Measurements from ENCODE around the gene TSEN34. TPM values are rescaled to one million over a fixed set of nuclear protein-coding genes. Genes with fewer than 3 reads are reported as not detected.
"Not testable (repeated sequence)": the region's sequence is repeated elsewhere in the genome, so short reads cannot be mapped to it uniquely, and the experiment has no call there.

TSEN34 gene
- total RNA-seq, 2 experiments from 2014 or later: 8.3 to 12.1 TPM

DNA sequence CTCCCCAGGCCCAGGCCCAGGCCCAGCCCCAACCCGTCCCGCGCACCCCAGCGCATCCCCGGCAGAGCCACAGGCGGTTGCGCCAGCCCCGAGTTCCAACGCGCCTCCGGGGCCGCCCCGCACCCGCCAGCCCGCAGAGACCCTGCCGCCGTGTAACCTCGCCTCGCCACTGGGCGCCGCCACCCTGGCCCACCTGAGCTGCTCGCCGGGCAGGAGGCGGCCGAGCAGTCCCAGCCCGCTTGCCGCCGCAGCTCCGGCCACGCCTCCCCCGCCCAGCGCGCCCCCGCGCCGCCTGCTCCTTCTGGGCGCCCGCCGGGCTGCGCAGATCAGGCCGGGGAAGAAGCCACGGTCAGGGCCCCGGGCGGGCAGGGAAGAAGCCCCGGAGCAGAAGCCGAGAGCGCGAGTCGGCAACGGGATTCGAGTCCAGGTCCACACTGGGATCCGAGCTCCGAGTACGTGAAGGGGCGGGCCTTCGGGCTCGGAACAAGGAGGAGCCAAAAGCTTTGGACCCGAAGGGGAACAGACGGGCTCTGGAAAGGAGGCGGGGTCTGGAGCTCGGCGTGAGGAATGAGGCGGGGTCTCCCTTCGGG, 1.9 kb upstream of the TSEN34 start, which contains the start of gene MBOAT7:
Gene MBOAT7 (minus strand): TSS at position 436 of the 590 bp plus-strand sequence. CDS start 1,072 bp downstream, outside the sequence.
- CTCF ChIA-PET: interaction anchor here (0.6 to 2.1 kb wide), 12 partner anchors 9 to 1465 kb away, joined by 3 to 14 read pairs (median 4); partner anchors contain the start of genes CNOT3, PRPF31, RPS9 and TFPT
- no peaks in the 10 kb centered on the region for H3K9me3 Mint-ChIP-seq (ENCODE audit: low read depth)
- peaks cover 34% of the 10 kb centered on the region for H3K4me1 Mint-ChIP-seq
- H3K4me3 Mint-ChIP-seq: peak within 1 kb of the TSS; percentile 76
- intact Hi-C loops (cut with DNase I, micrococcal nuclease): loop anchor here (1.0 to 2.0 kb wide), 5 partner anchors 11 to 322 kb away; partner anchors contain the start of genes CNOT3 (in 1 of the 2), LENG1 (in 1 of the 2) and MYADM (in 1 of the 2)
- DNase-seq (no peak), ATAC-seq (peak; percentile 0)
- peak within 1 kb of the TSS; percentile 96 for H3K27ac Mint-ChIP-seq
- POLR2A ChIA-PET: interaction anchor here (0.7 to 4.2 kb wide), 9 partner anchors 10 to 321 kb away, joined by 3 to 75 read pairs (median 10); partner anchors contain the start of genes CNOT3, PRPF31, RPS9 and TFPT
- no peaks in the 10 kb centered on the region for H3K27me3 Mint-ChIP-seq
- peaks cover 33% of the 10 kb centered on the region for H3K36me3 Mint-ChIP-seq (ENCODE audit: low read depth)

GRCh38 chr19:54189735-54190502, 1.2 kb upstream of the TSEN34 start:
- H3K27me3 Mint-ChIP-seq: no peaks in the 10 kb centered on the region

GRCh38 chr19:54190503-54191010, 551 bp upstream of the TSEN34 start:
- H3K27ac Mint-ChIP-seq: peak overlapping the region; percentile 96
- peaks cover 35% of the 10 kb centered on the region for H3K36me3 Mint-ChIP-seq (ENCODE audit: low read depth)
- no peaks in the 10 kb centered on the region for H3K9me3 Mint-ChIP-seq (ENCODE audit: low read depth)
- H3K4me3 Mint-ChIP-seq: peak overlapping the region; percentile 76
- intact Hi-C loops (cut with DNase I, micrococcal nuclease): loop anchor here (1.0 to 10.0 kb wide), 17 partner anchors 10 to 1464 kb away; partner anchors contain the start of genes PRPF31 (in 2 of the 2), RPS9 (in 2 of the 2), TFPT (in 2 of the 2) and CNOT3 (in 1 of the 2)
- H3K4me1 Mint-ChIP-seq: peaks cover 34% of the 10 kb centered on the region
- no peaks in the 10 kb centered on the region for H3K27me3 Mint-ChIP-seq
- DNase-seq (peak; percentile 100), ATAC-seq (peak; percentile 65)
- POLR2A ChIA-PET: interaction anchor here (0.7 to 4.2 kb wide), 8 partner anchors 9 to 76 kb away, joined by 3 to 75 read pairs (median 9); partner anchors contain the start of genes CNOT3, PRPF31, RPS9 and TFPT
- CTCF ChIA-PET: interaction anchor here (0.5 to 2.1 kb wide), 3 partner anchors 9 to 37 kb away, joined by 3 to 5 read pairs (median 4); no protein-coding TSS in a partner anchor

More at GRCh38 chr19:54189735-54190502, 1.2 kb upstream of the TSEN34 start:
- intact Hi-C loops (cut with DNase I, micrococcal nuclease): loop anchor here (1.0 to 10.0 kb wide), 20 partner anchors 10 to 1465 kb away; partner anchors contain the start of genes CNOT3 (in 2 of the 2), LENG1 (in 2 of the 2), MYADM (in 2 of the 2) and PRPF31 (in 2 of the 2)
- Mint-ChIP-seq H3K4me1 (peaks cover 34% of the 10 kb centered on the region), H3K9me3 (ENCODE audit: low read depth) (no peaks in the 10 kb centered on the region), H3K4me3 (peak overlapping the region; percentile 76), H3K36me3 (ENCODE audit: low read depth) (peaks cover 36% of the 10 kb centered on the region), H3K27ac (peak overlapping the region; percentile 96)
- ATAC-seq: peak; percentile 69
- ChIA-PET POLR2A (interaction anchor here (0.7 to 4.2 kb wide), 13 partner anchors 8 to 321 kb away, joined by 3 to 75 read pairs (median 5); partner anchors contain the start of genes CNOT3, PRPF31, RPS9 and TFPT), CTCF (interaction anchor here (0.7 to 2.1 kb wide), 12 partner anchors 8 to 1465 kb away, joined by 3 to 14 read pairs (median 4); partner anchors contain the start of genes CNOT3, PRPF31, RPS9 and TFPT)
- DNase-seq: peak; percentile 100

DNA sequence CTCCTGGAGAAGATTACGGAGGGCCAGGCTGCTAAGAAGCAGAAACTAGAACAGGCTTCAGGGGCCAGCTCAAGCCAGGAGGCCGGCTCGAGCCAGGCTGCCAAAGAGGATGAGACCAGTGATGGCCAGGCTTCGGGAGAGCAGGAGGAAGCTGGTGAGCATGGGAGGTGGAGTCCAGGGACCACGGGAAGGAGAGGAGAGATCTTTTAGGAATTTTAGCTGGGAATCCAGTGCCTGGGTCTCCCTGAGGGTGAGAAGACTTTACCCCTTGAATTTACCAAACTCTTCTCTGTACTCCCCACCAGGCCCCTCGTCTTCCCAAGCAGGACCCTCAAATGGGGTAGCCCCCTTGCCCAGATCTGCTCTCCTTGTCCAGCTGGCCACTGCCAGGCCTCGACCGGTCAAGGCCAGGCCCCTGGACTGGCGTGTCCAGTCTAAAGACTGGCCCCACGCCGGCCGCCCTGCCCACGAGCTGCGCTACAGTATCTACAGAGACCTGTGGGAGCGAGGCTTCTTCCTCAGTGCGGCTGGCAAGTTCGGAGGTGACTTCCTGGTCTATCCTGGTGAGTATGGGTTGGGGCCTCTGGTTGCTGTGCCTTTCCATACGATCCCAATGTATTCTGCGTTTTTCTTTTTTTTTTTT, 824 bp downstream of the TSEN34 start:
- no peak for DNase-seq
- CTCF ChIA-PET: interaction anchor here (0.6 to 1.5 kb wide), 3 partner anchors 33 to 1142 kb away, joined by 3 to 9 read pairs (median 4); partner anchors contain the start of gene LENG1
- intact Hi-C loops (cut with DNase I, micrococcal nuclease): loop anchor here (1.0 to 10.0 kb wide), 7 partner anchors 8 to 1463 kb away; partner anchors contain the start of genes MYADM (in 1 of the 2), RPL28 (in 1 of the 2), RPS9 (in 1 of the 2) and TMEM238 (in 1 of the 2)
- Mint-ChIP-seq H3K27me3 (no peaks in the 10 kb centered on the region), H3K27ac (peak overlapping the region; percentile 83), H3K9me3 (ENCODE audit: low read depth) (no peaks in the 10 kb centered on the region), H3K4me3 (peak overlapping the region; percentile 76), H3K36me3 (ENCODE audit: low read depth) (peaks cover 30% of the 10 kb centered on the region), H3K4me1 (peaks cover 31% of the 10 kb centered on the region)
- no peak for ATAC-seq
- POLR2A ChIA-PET: interaction anchor here (3.0 to 4.2 kb wide), 3 partner anchors 10 to 54 kb away, joined by 32 to 75 read pairs (median 35); partner anchors contain the start of genes CNOT3 and RPS9

DNA sequence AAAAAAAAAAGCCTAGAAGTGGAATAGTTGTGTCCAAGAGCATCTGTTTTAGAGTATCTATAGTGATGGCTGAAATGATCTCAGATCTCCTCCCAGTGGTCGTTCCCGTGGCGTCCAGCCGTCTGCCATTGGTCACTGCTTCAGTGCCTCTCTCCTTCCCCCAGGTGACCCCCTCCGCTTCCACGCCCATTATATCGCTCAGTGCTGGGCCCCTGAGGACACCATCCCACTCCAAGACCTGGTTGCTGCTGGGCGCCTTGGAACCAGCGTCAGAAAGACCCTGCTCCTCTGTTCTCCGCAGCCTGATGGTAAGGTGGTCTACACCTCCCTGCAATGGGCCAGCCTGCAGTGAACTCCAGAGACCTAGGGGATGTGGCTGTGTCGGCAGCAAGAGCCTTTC, 1.9 kb downstream of the TSEN34 start:
- H3K4me1 Mint-ChIP-seq: peaks cover 20% of the 10 kb centered on the region

DNA sequence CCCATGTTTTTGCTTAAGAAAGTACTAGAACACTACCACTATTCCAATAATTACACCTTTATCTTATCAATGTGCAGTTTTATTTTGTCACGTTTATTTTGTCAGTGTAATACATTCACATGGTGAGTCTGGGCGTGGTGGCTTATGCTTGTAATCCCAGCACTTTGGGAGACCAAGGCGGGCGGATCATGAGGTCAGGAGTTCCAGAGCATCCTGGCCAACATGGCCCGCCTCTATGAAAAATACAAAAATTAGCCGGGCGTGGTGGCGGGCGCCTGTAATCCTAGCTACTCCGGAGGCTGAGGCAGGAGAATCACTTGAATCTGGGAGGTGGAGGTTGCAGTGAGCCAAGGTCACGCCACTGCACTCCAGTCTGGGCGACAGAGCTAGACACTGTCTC, 3.4 kb downstream of the TSEN34 start:
- H3K27me3 Mint-ChIP-seq; H3K9me3 Mint-ChIP-seq (ENCODE audit: low read depth); DNase-seq; H3K27ac Mint-ChIP-seq; ATAC-seq; H3K4me3 Mint-ChIP-seq: not testable (repeated sequence)
- Mint-ChIP-seq H3K4me1 (peaks cover 19% of the 10 kb centered on the region), H3K36me3 (ENCODE audit: low read depth) (peaks cover 21% of the 10 kb centered on the region)
- ChIA-PET CTCF (interaction anchor here (1.0 to 1.1 kb wide), 2 partner anchors 11 to 26 kb away, joined by 3 read pairs; no protein-coding TSS in a partner anchor), POLR2A (interaction anchor here (1.9 kb wide), 1 partner anchor 13 kb away, joined by 4 read pairs; no protein-coding TSS in a partner anchor)
- intact Hi-C loops (cut with DNase I, micrococcal nuclease): loop anchor here (5.0 to 10.0 kb wide), 2 partner anchors 327 to 1090 kb away; partner anchors contain the start of genes MYADM (in 1 of the 2) and ZNF160 (in 1 of the 2)

More for the DNA sequence above, 1.9 kb downstream of the TSEN34 start:
- Mint-ChIP-seq H3K9me3 (ENCODE audit: low read depth) (no peaks in the 10 kb centered on the region), H3K4me3 (peak overlapping the region; percentile 76), H3K36me3 (ENCODE audit: low read depth) (peaks cover 22% of the 10 kb centered on the region), H3K27me3 (no peaks in the 10 kb centered on the region), H3K27ac (peak overlapping the region; percentile 31)
- ChIA-PET POLR2A (interaction anchor here (1.9 kb wide), 1 partner anchor 15 kb away, joined by 4 read pairs; no protein-coding TSS in a partner anchor), CTCF (no interaction called here)
- no peak for DNase-seq
- no peak for ATAC-seq
- intact Hi-C loops (cut with DNase I, micrococcal nuclease): loop anchor here (5.0 to 10.0 kb wide), 2 partner anchors 326 to 1088 kb away; partner anchors contain the start of genes MYADM (in 1 of the 2) and ZNF160 (in 1 of the 2)

DNA sequence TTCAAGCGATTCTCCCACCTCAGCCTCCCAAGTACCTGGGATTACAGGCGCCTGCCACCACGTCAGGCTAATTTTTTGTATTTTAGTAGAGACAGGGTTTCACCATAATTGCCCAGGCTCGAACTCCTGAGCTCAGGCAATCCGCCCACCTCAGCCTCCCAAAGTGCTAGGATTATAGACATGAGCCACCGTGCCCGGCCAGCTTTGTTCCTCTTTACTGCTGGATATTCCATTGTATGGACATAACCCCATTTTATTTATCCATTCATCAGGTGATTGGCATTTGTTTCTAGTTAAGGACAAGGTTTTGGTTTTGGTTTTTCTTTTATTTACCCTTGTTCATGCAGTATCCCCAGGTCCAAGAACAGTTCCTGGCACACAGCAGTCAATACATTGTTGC, 5.4 kb downstream of the TSEN34 start:
- no peak overlapping the region for H3K4me3 Mint-ChIP-seq
- ATAC-seq: no peak
- no peak overlapping the region for H3K27ac Mint-ChIP-seq
- no peaks in the 10 kb centered on the region for H3K27me3 Mint-ChIP-seq
- ChIA-PET POLR2A (no interaction called here), CTCF (no interaction called here)
- DNase-seq: no peak
- H3K4me1 Mint-ChIP-seq: peaks cover 22% of the 10 kb centered on the region
- intact Hi-C loops (cut with DNase I, micrococcal nuclease): loop anchor here in 1 of 2 experiments (10.0 kb wide), 1 partner anchor 1092 kb away; the partner anchor contains the start of gene ZNF160
- H3K9me3 Mint-ChIP-seq (ENCODE audit: low read depth): no peaks in the 10 kb centered on the region
- H3K36me3 Mint-ChIP-seq (ENCODE audit: low read depth): peaks cover 31% of the 10 kb centered on the region

- intact Hi-C loops (cut with DNase I, micrococcal nuclease): loop anchor here in 1 of 2 experiments (10.0 kb wide), 1 partner anchor 1092 kb away; the partner anchor contains the start of gene ZNF160
- ChIA-PET CTCF (no interaction called here), POLR2A (no interaction called here)
- no peaks in the 10 kb centered on the region for H3K27me3 Mint-ChIP-seq
- peaks cover 36% of the 10 kb centered on the region for H3K36me3 Mint-ChIP-seq (ENCODE audit: low read depth)
- ATAC-seq (no peak), DNase-seq (no peak)
- no peak overlapping the region for H3K27ac Mint-ChIP-seq
- no peak overlapping the region for H3K4me3 Mint-ChIP-seq
- H3K9me3 Mint-ChIP-seq (ENCODE audit: low read depth): no peaks in the 10 kb centered on the region
- peaks cover 16% of the 10 kb centered on the region for H3K4me1 Mint-ChIP-seq
Measured at GRCh38 chr19:54197121-54197520, 6.0 kb downstream of the TSEN34 start.

DNA sequence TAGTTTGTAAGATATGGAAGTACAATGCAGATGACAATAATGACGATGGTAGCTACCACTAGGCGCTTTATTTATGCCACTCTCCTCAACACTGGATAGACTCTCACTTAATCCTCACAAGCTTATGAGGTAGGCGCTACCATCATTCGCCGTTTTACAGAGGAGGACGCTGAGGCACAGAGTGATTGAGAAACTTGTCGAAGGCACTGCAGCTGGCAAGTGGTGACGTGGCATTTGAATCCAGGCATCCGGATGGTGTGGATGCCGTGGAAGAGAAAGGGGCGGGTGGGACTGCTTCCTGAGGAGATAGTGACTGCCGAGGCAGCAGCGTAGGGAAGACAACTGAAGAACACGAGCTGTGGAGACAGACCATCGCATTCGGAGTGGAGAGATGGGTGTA, 8.3 kb downstream of the TSEN34 start:
- no peak for ATAC-seq
- ChIA-PET CTCF (interaction anchor here (0.6 to 1.4 kb wide), 3 partner anchors 9 to 1204 kb away, joined by 3 to 4 read pairs (median 4); partner anchors contain the start of gene TSEN34), POLR2A (interaction anchor here (0.5 to 2.3 kb wide), 4 partner anchors 9 to 175 kb away, joined by 3 to 8 read pairs (median 3); partner anchors contain the start of gene MBOAT7)
- Mint-ChIP-seq H3K27ac (peak overlapping the region; percentile 83), H3K27me3 (no peaks in the 10 kb centered on the region), H3K9me3 (ENCODE audit: low read depth) (no peaks in the 10 kb centered on the region), H3K36me3 (ENCODE audit: low read depth) (peaks cover 46% of the 10 kb centered on the region), H3K4me3 (peak overlapping the region; percentile 97), H3K4me1 (peaks cover 29% of the 10 kb centered on the region)
- DNase-seq: no peak
- intact Hi-C loops (cut with DNase I, micrococcal nuclease): loop anchor here in 1 of 2 experiments (10.0 kb wide), 1 partner anchor 1095 kb away; the partner anchor contains the start of gene ZNF160

All from activated CD4-positive, alpha-beta T cell treated with anti-CD3 and anti-CD28 coated beads for 36 hours (primary cell).